Common myeloid progenitor, CD34-positive (primary cell): ENCODE measurements around the gene RHO.
"Not testable (repeated sequence)": the region's sequence is repeated elsewhere in the genome, so short reads cannot be mapped to it uniquely, and the experiment has no call there.

Source experiments
- CTCF ChIA-PET: fragments of 350-600 bp; sonication (Branson Sonifier 250); formaldehyde crosslinking; loops from one replicate; lab custom pipeline; 2021; ENCODE audit warnings: antibody characterized with exemption; lab: Charles Lee
- POLR2A ChIA-PET: fragments of 350-600 bp; sonication (Branson Sonifier 250); formaldehyde crosslinking; loops from one replicate; lab custom pipeline; 2021; ENCODE audit warnings: antibody characterized with exemption; lab: Charles Lee
- DNase-seq, 3 donors: peaks; one replicate each; pipeline versions ENCODE4 v3.0.0 to v3.0.0-alpha.2; 2013
- H3K27ac ChIP-seq, 2 experiments: 1 replicate in 1 of 2; 2 replicates in 1 of 2; pipeline ENCODE4 v1.7.0; 2013; ENCODE audit warnings: inconsistent platforms in 2 of 2, low read length in 2 of 2, mild to moderate bottlenecking in 2 of 2, low read depth in 1 of 2, moderate library complexity in 1 of 2; ENCODE audit not compliant: severe bottlenecking in 2 of 2, insufficient read depth in 1 of 2, poor library complexity in 1 of 2
- H3K27me3 ChIP-seq, 5 experiments: replicated peaks in 2 of 5; 1 replicate in 3 of 5; 2 replicates in 2 of 5; pipeline versions ENCODE4 v1.6.1 to v1.7.0; 2013; ENCODE audit warnings: low read length in 4 of 5, mild to moderate bottlenecking in 2 of 5, moderate library complexity in 2 of 5, inconsistent platforms in 1 of 5; ENCODE audit not compliant: insufficient read depth in 5 of 5, control insufficient read depth in 4 of 5
- H3K36me3 ChIP-seq, 4 experiments: 1 replicate in 2 of 4; 2 replicates in 2 of 4; pipeline versions ENCODE4 v1.6.1 to v1.7.0; 2013; ENCODE audit warnings: low read length in 3 of 4, control low read depth in 1 of 4, mild to moderate bottlenecking in 1 of 4; ENCODE audit not compliant: control insufficient read depth in 4 of 4, insufficient read depth in 4 of 4
- H3K4me1 ChIP-seq, 4 experiments: 1 replicate in 3 of 4; 2 replicates in 1 of 4; pipeline versions ENCODE4 v1.6.1 to v1.7.1; 2013; ENCODE audit warnings: low read length in 3 of 4, mild to moderate bottlenecking in 3 of 4, control low read depth in 1 of 4, inconsistent platforms in 1 of 4, moderate library complexity in 1 of 4; ENCODE audit not compliant: control insufficient read depth in 4 of 4, insufficient read depth in 4 of 4; ENCODE audit errors: control extremely low read depth in 1 of 4
- H3K4me3 ChIP-seq, 7 experiments: 1 replicate in 4 of 7; 2 replicates in 3 of 7; pipeline versions ENCODE4 v1.5.1 to v1.7.0; 2013; ENCODE audit warnings: mild to moderate bottlenecking in 7 of 7, low read length in 6 of 7, moderate library complexity in 6 of 7, inconsistent platforms in 2 of 7, low read depth in 2 of 7, control low read depth in 1 of 7; ENCODE audit not compliant: insufficient read depth in 4 of 7, control insufficient read depth in 1 of 7; ENCODE audit errors: extremely low read depth in 1 of 7
- H3K9me3 ChIP-seq, 5 experiments: 1 replicate in 4 of 5; 2 replicates in 1 of 5; pipeline versions ENCODE4 v1.6.1 to v1.7.1; 2013; ENCODE audit warnings: low read length in 4 of 5, mild to moderate bottlenecking in 2 of 5, inconsistent platforms in 1 of 5, low read depth in 1 of 5, moderate library complexity in 1 of 5; ENCODE audit not compliant: control insufficient read depth in 4 of 5, insufficient read depth in 2 of 5; ENCODE audit errors: control extremely low read depth in 1 of 5
- WGBS: methylation state at CpG from one replicate; pipeline ENCODE4 v1.1.5; 2013; ENCODE audit not compliant: insufficient coverage; 5-methylcytosine and 5-hydroxymethylcytosine counted together

RHO gene

GRCh38 chr3:129491077-129491476 is 37.4 kb upstream of the RHO start:
- H3K4me3 ChIP-seq, H3K27me3 ChIP-seq, H3K27ac ChIP-seq, DNase-seq, H3K9me3 ChIP-seq, POLR2A ChIA-PET, H3K4me1 ChIP-seq: not testable (repeated sequence)
- CTCF ChIA-PET = interaction anchor here (0.8 to 3.5 kb wide), 23 partner anchors 11 to 447 kb away, joined by 3 to 17 read pairs (median 5); no protein-coding TSS in a partner anchor
- peaks cover 4 to 43% (median 16%) of the 10 kb centered on the region in 4 experiments for H3K36me3 ChIP-seq
- WGBS = 83% methylated on average over 3 of the region's 4 CpGs

- no peak for DNase-seq
- ChIA-PET POLR2A (interaction anchor here (0.6 kb wide), 1 partner anchor 338 kb away, joined by 3 read pairs; no protein-coding TSS in a partner anchor), CTCF (interaction anchor here (1.1 to 3.5 kb wide), 11 partner anchors 16 to 340 kb away, joined by 3 to 15 read pairs (median 4); no protein-coding TSS in a partner anchor)
- H3K4me3 ChIP-seq = no peak overlapping the region
- peaks cover 0 to 9% (median 4%) of the 10 kb centered on the region in 4 experiments for H3K4me1 ChIP-seq
- peaks cover 0 to 38% (median 17%) of the 10 kb centered on the region in 4 experiments for H3K36me3 ChIP-seq
- H3K27me3 ChIP-seq = no peaks in the 10 kb centered on the region
- no peaks in the 10 kb centered on the region for H3K9me3 ChIP-seq
- WGBS = 100% methylated on average over 6 of the region's 9 CpGs
- H3K27ac ChIP-seq = no peak overlapping the region
Measured at GRCh38 chr3:129491794-129492193, 36.6 kb upstream of the RHO start.

- no peak for DNase-seq
- POLR2A ChIA-PET = no interaction called here
- no peak overlapping the region for H3K4me3 ChIP-seq
- H3K27me3 ChIP-seq = no peaks in the 10 kb centered on the region
- H3K36me3 ChIP-seq = peaks cover 0 to 43% (median 19%) of the 10 kb centered on the region in 4 experiments
- H3K4me1 ChIP-seq = peaks cover 0 to 9% (median 4%) of the 10 kb centered on the region in 4 experiments
- WGBS = 80% methylated on average over 1 of the region's 4 CpGs
- CTCF ChIA-PET = interaction anchor here (0.8 to 3.1 kb wide), 12 partner anchors 14 to 441 kb away, joined by 3 to 7 read pairs (median 4); no protein-coding TSS in a partner anchor
- no peak overlapping the region for H3K27ac ChIP-seq
- H3K9me3 ChIP-seq = no peaks in the 10 kb centered on the region
Measured at GRCh38 chr3:129492691-129493090, 35.7 kb upstream of the RHO start.

GRCh38 chr3:129493206-129493605 is 35.2 kb upstream of the RHO start:
- Histone ChIP-seq H3K4me1 (peaks cover 0 to 9% (median 4%) of the 10 kb centered on the region in 4 experiments), H3K27me3 (no peaks in the 10 kb centered on the region), H3K4me3 (no peak overlapping the region), H3K9me3 (no peaks in the 10 kb centered on the region), H3K27ac (no peak overlapping the region), H3K36me3 (peaks cover 0 to 42% (median 19%) of the 10 kb centered on the region in 4 experiments)
- WGBS = 91% methylated on average over 4 of the region's 4 CpGs
- ChIA-PET CTCF (interaction anchor here (0.8 to 3.1 kb wide), 12 partner anchors 11 to 441 kb away, joined by 3 to 7 read pairs (median 4); no protein-coding TSS in a partner anchor), POLR2A (no interaction called here)
- no peak for DNase-seq

- not testable (repeated sequence) for DNase-seq, H3K27ac ChIP-seq, H3K4me3 ChIP-seq, H3K4me1 ChIP-seq, H3K9me3 ChIP-seq, H3K27me3 ChIP-seq
- H3K36me3 ChIP-seq = peaks cover 0 to 39% (median 18%) of the 10 kb centered on the region in 4 experiments
- ChIA-PET POLR2A (interaction anchor here (0.6 kb wide), 1 partner anchor 23 kb away, joined by 3 read pairs; no protein-coding TSS in a partner anchor), CTCF (interaction anchor here (1.7 to 3.1 kb wide), 2 partner anchors 12 to 330 kb away, joined by 4 to 7 read pairs; no protein-coding TSS in a partner anchor)
- 94% methylated on average over 3 of the region's 5 CpGs for WGBS
Measured at GRCh38 chr3:129494499-129494898, 33.9 kb upstream of the RHO start.

- H3K27me3 ChIP-seq, DNase-seq, POLR2A ChIA-PET, H3K4me3 ChIP-seq, CTCF ChIA-PET, H3K4me1 ChIP-seq, H3K27ac ChIP-seq, H3K9me3 ChIP-seq: not testable (repeated sequence)
- 92% methylated on average over 6 of the region's 10 CpGs for WGBS
- peaks cover 2 to 43% (median 21%) of the 10 kb centered on the region in 4 experiments for H3K36me3 ChIP-seq
Measured at GRCh38 chr3:129495006-129495639, 33.3 kb upstream of the RHO start.

- peaks cover 8 to 53% (median 31%) of the 10 kb centered on the region in 4 experiments for H3K36me3 ChIP-seq
- H3K4me1 ChIP-seq, CTCF ChIA-PET, DNase-seq, H3K27me3 ChIP-seq, POLR2A ChIA-PET, H3K27ac ChIP-seq, H3K9me3 ChIP-seq, H3K4me3 ChIP-seq: not testable (repeated sequence)
- 100% methylated on average over 1 of the region's 2 CpGs for WGBS
Measured at GRCh38 chr3:129497876-129498275, 30.6 kb upstream of the RHO start.
